IPS-15b (cell line): ENCODE results near the gene KIF3A.

Experiments used
- H3K27me3 ChIP-seq: one replicate; pipeline ENCODE4 v1.6.1; 2013; ENCODE audit warnings: low read length; ENCODE audit not compliant: control insufficient read depth, insufficient read depth
- H3K36me3 ChIP-seq: one replicate; pipeline ENCODE4 v1.6.1; 2013; ENCODE audit warnings: low read length; ENCODE audit not compliant: control insufficient read depth, insufficient read depth
- H3K4me1 ChIP-seq: one replicate; pipeline ENCODE4 v1.6.1; 2013; ENCODE audit warnings: mild to moderate bottlenecking, low read length; ENCODE audit not compliant: control insufficient read depth, insufficient read depth
- H3K4me3 ChIP-seq: one replicate; pipeline ENCODE4 v1.5.1; 2013; ENCODE audit warnings: low read depth, low read length
- H3K9ac ChIP-seq: one replicate; pipeline ENCODE4 v1.6.1; 2013; ENCODE audit warnings: low read depth, mild to moderate bottlenecking, low read length
- H3K9me3 ChIP-seq: one replicate; pipeline ENCODE4 v1.6.1; 2013; ENCODE audit warnings: mild to moderate bottlenecking, low read length; ENCODE audit not compliant: control insufficient read depth, insufficient read depth

The KIF3A gene

DNA sequence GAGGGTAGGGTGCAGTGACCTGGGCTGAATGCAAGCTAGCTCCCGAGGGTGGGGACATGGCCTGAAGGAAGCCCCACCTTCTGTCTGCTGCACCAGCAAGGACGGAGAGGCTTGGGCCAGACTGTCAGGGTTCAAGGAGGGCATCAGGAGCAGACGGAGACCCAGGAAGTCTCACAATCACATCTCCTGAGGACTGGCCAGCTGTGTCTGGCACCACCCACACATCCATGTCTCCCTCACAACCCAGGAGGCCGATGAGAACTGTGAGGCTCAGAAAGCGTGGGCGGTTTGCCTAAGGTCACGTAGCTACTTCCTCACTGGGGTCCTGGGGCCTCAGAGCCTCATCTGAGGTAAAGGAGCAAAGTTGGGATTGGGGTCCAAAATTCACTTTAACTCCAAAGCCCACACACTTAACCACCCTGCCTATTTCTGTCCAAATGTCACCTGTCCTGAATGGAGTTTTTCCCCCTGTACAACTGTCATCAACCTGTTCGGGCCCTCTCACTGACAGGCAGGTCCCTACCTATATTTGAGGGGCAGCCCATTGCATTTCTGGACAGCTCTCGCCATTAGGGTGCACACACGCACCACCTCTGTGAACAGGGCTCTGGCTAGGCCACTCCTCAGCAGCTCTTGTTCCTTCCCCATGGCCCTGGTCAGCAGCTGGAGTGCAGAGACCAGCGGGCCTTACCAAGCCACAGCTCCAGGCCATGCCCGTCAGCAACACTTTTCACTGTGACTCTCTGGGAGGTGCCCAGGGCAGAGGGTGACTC lies 75.9 kb downstream of the KIF3A start:
- peaks cover 14% of the 10 kb centered on the region for H3K27me3 ChIP-seq
- no peaks in the 10 kb centered on the region for H3K4me1 ChIP-seq
- no peak overlapping the region for H3K9ac ChIP-seq
- H3K36me3 ChIP-seq: no peaks in the 10 kb centered on the region
- no peak overlapping the region for H3K4me3 ChIP-seq
- no peaks in the 10 kb centered on the region for H3K9me3 ChIP-seq

DNA sequence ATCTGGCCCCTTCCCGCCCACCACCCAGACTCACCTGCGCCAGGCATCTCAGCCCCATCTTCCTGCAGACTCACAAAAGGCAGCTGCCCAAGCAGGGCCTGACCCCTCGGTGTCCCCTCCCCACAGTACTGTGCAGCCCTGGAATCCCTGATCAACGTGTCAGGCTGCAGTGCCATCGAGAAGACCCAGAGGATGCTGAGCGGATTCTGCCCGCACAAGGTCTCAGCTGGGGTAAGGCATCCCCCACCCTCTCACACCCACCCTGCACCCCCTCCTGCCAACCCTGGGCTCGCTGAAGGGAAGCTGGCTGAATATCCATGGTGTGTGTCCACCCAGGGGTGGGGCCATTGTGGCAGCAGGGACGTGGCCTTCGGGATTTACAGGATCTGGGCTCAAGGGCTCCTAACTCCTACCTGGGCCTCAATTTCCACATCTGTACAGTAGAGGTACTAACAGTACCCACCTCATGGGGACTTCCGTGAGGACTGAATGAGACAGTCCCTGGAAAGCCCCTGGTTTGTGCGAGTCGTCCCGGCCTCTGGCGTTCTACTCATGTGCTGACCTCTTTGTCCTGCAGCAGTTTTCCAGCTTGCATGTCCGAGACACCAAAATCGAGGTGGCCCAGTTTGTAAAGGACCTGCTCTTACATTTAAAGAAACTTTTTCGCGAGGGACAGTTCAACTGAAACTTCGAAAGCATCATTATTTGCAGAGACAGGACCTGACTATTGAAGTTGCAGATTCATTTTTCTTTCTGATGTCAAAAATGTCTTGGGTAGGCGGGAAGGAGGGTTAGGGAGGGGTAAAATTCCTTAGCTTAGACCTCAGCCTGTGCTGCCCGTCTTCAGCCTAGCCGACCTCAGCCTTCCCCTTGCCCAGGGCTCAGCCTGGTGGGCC lies 77.5 kb downstream of the KIF3A start:
- Histone ChIP-seq H3K4me3 (no peak overlapping the region), H3K36me3 (no peaks in the 10 kb centered on the region), H3K4me1 (no peaks in the 10 kb centered on the region), H3K9ac (no peak overlapping the region), H3K9me3 (no peaks in the 10 kb centered on the region), H3K27me3 (peaks cover 25% of the 10 kb centered on the region)

DNA sequence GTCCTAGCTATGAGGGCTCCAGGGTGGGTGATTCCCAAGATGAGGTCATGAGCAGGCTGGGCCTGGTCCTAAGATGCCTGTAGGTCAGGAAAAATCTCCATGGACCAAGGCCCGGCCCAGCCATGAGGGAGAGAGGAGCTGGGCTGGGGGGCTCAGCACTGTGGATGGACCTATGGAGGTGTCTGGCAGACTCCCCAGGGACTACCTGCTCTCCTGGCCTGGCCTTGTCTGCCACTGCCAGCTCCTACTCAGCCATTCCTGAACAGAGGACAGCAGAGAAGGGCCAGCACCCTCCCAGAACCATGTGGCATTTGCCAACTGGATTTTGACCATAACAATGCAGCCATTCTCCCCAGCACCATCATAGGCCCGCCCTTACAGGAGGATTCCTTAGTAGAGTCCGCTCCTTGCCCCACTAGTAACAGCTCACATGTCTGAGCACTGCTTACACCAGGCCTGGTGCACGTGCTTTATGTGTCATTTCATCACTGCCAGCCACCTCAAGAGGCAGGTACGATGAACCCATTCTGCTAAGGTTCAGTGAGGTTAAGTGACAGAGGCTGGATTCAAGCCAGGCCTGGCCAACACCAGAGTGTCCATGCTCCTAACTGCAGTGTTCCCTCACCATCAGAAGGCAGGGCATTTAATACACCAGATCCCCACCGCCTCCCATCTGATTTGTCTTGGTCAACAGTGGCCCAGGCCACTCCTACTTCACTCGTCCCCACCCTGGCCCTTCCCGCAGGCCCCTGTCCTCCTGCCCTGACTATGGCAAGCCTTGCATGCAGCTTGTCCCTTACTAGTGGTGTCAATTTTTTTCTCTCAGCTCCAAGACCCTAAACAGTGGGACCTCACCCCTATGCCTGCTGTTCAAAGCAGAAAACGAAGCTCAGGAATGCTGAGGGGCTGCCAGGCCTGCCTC lies 78.7 kb downstream of the KIF3A start:
- no peaks in the 10 kb centered on the region for H3K36me3 ChIP-seq
- H3K27me3 ChIP-seq: peaks cover 32% of the 10 kb centered on the region
- H3K4me3 ChIP-seq: no peak overlapping the region
- no peaks in the 10 kb centered on the region for H3K9me3 ChIP-seq
- H3K9ac ChIP-seq: no peak overlapping the region
- no peaks in the 10 kb centered on the region for H3K4me1 ChIP-seq

DNA sequence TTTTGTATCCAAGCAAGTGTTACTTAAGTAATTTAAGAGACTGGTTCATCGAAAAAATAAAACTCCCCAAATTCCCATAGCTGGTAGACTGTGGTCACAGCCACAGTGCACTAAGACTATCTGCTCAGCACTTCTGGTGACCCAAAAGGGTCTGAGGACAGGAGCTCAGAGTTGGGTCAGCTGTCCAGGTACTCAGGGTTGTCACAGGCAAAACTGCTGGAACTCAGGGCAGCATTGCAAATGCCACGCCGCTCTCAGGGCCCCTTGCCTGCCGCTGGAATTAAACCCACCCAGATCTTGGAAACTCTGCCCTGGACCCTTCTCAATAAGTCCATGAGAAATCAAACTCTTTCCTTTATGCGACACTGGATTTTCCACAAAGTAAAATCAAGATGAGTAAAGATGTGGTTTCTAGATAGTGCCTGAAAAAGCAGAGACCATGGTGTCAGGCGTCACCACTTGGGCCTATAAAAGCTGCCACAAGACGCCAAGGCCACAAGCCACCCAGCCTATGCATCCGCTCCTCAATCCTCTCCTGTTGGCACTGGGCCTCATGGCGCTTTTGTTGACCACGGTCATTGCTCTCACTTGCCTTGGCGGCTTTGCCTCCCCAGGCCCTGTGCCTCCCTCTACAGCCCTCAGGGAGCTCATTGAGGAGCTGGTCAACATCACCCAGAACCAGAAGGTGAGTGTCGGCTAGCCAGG lies 79.5 kb downstream of the KIF3A start, which contains the start of gene IL13:
TSS of gene IL13 (plus strand) at position 498 of the 705 bp plus-strand sequence. CDS start at position 512, 14 bp downstream.
- Histone ChIP-seq H3K36me3 (no peaks in the 10 kb centered on the region), H3K9ac (no peak within 1 kb of the TSS), H3K4me3 (no peak within 1 kb of the TSS), H3K4me1 (no peaks in the 10 kb centered on the region), H3K27me3 (peaks cover 36% of the 10 kb centered on the region), H3K9me3 (no peaks in the 10 kb centered on the region)

DNA sequence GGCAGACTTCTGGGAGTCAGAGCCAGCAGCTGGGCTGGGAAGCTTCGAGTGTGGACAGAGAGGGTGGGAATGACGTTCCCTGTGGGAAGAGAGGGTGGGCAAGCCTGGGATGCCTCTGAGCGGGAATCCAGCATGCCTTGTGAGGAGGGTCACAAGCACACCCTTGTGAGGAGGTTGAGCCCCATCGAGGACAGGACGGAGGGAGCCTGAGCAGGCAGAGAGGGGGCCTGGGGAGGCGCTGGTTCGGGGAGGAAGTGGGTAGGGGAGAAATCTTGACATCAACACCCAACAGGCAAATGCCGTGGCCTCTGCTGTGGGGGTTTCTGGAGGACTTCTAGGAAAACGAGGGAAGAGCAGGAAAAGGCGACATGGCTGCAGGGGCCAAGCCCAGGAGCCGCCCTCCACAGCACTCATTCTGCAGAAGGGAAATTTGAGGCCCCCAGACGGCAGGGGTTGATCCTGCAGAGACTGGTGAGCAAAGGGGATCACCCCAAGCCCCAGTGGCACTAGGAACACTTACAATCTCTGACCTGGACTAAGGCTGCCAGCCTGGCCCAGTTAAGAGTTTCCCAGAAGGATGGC lies 80.5 kb downstream of the KIF3A start:
- H3K36me3 ChIP-seq: no peaks in the 10 kb centered on the region
- H3K4me1 ChIP-seq: no peaks in the 10 kb centered on the region
- peaks cover 36% of the 10 kb centered on the region for H3K27me3 ChIP-seq
- H3K9ac ChIP-seq: no peak overlapping the region
- H3K9me3 ChIP-seq: no peaks in the 10 kb centered on the region
- peak overlapping the region; percentile 26 for H3K4me3 ChIP-seq

DNA sequence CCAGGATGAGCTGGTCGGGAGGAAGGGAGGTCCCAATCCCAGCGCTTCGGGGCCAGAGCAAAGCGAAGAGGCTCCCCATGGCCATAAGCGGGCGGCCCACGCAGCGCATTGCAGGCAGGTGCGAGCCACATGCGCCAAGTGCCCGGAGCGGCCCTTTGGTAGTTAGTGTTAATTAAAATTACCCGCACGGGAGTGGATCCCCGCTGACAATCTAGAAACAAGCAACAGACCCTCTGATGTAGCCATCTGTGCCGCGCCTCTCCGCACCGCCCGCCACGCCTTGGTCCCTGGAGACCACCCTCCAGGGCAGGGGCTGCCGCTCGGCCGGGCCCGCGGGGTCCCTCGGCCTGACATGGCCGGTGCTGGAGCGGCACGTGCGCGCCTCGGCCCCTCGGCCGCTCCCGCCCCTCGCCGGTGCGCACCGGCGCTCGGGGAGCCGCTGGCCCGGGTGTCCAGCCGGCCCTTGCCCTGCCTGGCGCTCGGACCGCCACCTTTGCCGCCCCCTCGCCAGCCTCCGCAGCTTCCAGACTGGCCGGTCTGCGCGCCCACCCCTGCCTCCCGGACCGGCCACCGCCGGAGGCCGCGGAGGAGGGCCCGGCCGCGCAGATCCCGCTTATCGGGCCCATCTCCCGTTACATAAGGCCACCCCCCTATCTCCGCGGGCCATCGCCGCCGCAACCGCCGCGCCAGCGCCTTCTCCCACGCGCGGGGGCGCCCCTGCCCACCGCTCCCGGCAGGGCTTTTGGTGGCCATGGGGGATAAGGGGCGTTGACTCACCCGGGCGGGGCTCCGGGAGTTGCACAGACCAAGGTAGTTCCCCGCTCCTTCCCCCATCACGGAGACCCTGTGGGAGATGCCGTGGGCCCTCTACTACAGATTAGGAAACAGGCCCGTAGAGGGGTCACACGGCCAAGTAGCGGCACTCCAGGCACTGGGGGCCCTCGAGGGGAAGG lies 81.2 kb downstream of the KIF3A start:
- peak overlapping the region; percentile 41 for H3K4me3 ChIP-seq
- H3K36me3 ChIP-seq: no peaks in the 10 kb centered on the region
- H3K9me3 ChIP-seq: no peaks in the 10 kb centered on the region
- H3K9ac ChIP-seq: no peak overlapping the region
- H3K27me3 ChIP-seq: peaks cover 36% of the 10 kb centered on the region
- H3K4me1 ChIP-seq: no peaks in the 10 kb centered on the region

DNA sequence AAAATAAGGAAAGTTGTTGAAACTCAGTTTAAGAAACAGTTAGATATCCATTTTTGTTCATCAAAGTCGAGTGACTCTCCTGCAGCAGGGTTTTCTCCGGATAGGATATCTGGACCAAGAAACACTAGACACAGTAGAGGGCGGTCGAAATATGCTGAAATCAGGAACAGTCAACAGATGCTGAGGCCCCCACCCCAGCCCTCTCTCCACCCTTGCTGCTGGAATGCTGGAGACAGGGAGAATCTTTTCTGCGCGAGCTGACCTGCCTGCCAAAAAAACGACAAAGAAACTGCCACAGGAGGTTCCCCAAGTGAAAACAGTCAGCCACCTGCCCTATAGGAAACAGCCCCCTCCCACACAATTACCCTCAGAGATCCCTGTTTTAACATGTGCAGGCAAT lies 83.6 kb downstream of the KIF3A start:
- Histone ChIP-seq H3K9ac (no peak overlapping the region), H3K27me3 (peaks cover 36% of the 10 kb centered on the region), H3K4me1 (no peaks in the 10 kb centered on the region), H3K9me3 (no peaks in the 10 kb centered on the region), H3K36me3 (no peaks in the 10 kb centered on the region), H3K4me3 (no peak overlapping the region)

DNA sequence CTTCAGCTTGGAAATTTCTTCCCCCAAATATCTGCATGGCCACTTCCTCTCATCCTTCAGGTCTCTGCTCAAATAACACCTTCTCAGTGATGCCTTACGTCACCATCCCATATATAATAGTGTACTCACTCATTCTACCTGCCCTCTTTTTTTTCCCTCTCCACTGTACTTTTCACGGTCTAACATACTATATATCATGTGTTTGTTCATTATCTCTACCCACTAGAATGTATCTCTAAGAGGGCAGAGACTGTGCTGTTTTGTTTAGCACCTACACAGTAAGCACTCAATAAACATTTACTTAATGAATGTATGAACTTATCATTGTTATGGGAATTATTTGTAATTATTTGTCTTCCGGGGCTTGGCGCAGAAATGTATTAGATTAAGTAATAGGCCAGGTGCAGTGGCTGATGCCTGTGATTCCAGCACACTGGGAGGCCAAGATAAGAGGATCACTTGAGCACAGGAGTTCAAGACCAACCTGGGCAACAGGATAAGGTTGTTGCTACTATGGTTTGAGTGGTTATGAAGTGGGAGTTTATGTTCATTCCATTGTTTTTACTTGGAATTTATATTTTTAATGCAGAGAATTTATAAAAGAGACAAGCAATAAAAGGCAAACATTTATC lies 85.4 kb downstream of the KIF3A start:
- no peak overlapping the region for H3K4me3 ChIP-seq
- no peak overlapping the region for H3K9ac ChIP-seq
- H3K4me1 ChIP-seq: no peaks in the 10 kb centered on the region
- H3K9me3 ChIP-seq: no peaks in the 10 kb centered on the region
- H3K36me3 ChIP-seq: no peaks in the 10 kb centered on the region
- peaks cover 27% of the 10 kb centered on the region for H3K27me3 ChIP-seq

DNA sequence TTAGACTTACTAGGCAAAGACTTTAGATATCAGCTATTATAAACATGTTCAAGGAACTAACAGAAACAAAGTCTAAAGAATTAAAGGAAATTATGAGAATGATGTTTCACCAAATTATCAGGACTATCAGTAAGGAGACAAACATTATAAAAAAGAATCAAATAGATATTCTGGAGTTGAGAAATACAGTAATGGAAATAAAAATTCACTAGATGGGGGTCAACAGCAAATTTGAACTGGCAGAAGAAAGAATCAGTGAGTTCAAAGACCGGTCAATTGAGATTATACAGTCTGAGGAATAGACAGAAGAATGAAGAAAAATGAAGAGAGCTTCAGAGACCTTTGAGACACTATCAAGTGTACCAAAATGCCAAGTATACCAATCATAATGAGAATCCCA lies 89.0 kb downstream of the KIF3A start:
- Histone ChIP-seq H3K36me3 (no peaks in the 10 kb centered on the region), H3K4me1 (no peaks in the 10 kb centered on the region), H3K9me3 (no peaks in the 10 kb centered on the region), H3K4me3 (no peak overlapping the region), H3K27me3 (peaks cover 3% of the 10 kb centered on the region), H3K9ac (no peak overlapping the region)

DNA sequence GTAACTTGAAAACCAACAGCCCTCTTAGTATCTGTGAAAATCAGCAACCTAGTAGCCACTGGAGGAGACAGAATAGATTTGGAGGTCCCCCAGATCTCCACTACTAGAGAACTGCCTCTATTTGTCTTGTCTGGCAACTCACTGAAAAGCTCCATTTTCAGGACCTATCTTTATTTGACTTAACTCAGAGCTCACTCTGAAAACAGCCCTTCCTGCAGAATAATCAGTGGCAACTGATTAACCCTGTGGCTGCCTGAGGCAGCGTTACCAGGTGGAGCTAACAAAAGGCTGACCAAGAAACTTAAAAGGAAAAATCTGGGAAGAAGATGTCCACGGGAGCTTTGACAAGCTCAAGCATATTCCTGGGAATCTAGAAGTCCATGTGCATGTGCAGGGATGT lies 89.9 kb downstream of the KIF3A start:
- Histone ChIP-seq H3K4me1 (no peaks in the 10 kb centered on the region), H3K4me3 (no peak overlapping the region), H3K27me3 (no peaks in the 10 kb centered on the region), H3K36me3 (peaks cover 5% of the 10 kb centered on the region), H3K9me3 (no peaks in the 10 kb centered on the region), H3K9ac (no peak overlapping the region)
